Endothelial cell (in vitro differentiated cells): ENCODE results near the gene PKIG. TPM values are rescaled to one million over a fixed set of nuclear protein-coding genes. Genes with fewer than 3 reads are reported as not detected.

Experiments used
- DNase-seq: peaks from one replicate; pipeline ENCODE4 v3.0.0; 2021; ENCODE audit warnings: low spot score
- H3K27ac Mint-ChIP-seq: one replicate; pipeline ENCODE4 v1.8.0; 2021; ENCODE audit warnings: mixed read lengths, inconsistent platforms; ENCODE audit not compliant: unreplicated experiment
- H3K27me3 Mint-ChIP-seq: one replicate; pipeline ENCODE4 v1.8.0; 2021; ENCODE audit warnings: mild to moderate bottlenecking, moderate library complexity, mixed read lengths, inconsistent platforms; ENCODE audit not compliant: unreplicated experiment
- H3K36me3 Mint-ChIP-seq: one replicate; pipeline ENCODE4 v1.8.0; 2021; ENCODE audit warnings: mild to moderate bottlenecking, low read depth, mixed read lengths, inconsistent platforms; ENCODE audit not compliant: unreplicated experiment
- H3K4me1 Mint-ChIP-seq: one replicate; pipeline ENCODE4 v1.8.0; 2021; ENCODE audit warnings: mild to moderate bottlenecking, mixed read lengths, inconsistent platforms; ENCODE audit not compliant: unreplicated experiment
- H3K4me3 Mint-ChIP-seq: one replicate; pipeline ENCODE4 v1.8.0; 2021; ENCODE audit warnings: mild to moderate bottlenecking, mixed read lengths, inconsistent platforms; ENCODE audit not compliant: unreplicated experiment
- H3K9me3 Mint-ChIP-seq: one replicate; pipeline ENCODE4 v1.8.0; 2021; ENCODE audit warnings: mixed read lengths, inconsistent platforms; ENCODE audit not compliant: unreplicated experiment
- CTCF ChIP-seq: fragments of 200-600 bp; sonication (generic); IDR thresholded peaks from one replicate; pipeline ENCODE4 v1.5.0; 2021; ENCODE audit warnings: antibody characterized with exemption; ENCODE audit not compliant: unreplicated experiment
- total RNA-seq: library from RNA; stranded (reverse); fragmentation: NEBNext Ultra II Directional; extraction: Animal tissue kit (Norgen Biotek cat#: 25700); gene quantifications from one replicate; pipeline ENCODE4 v1.2.1, GENCODE V29; 2021; ENCODE audit not compliant: unreplicated experiment

The PKIG gene
- total RNA-seq, 1 donor from 2014 or later: 184 TPM

- H3K4me3 Mint-ChIP-seq: no peak overlapping the region
- no peak for TF ChIP-seq CTCF
- H3K27ac Mint-ChIP-seq: no peak overlapping the region
- no peaks in the 10 kb centered on the region for H3K27me3 Mint-ChIP-seq
- DNase-seq: no peak
- no peaks in the 10 kb centered on the region for H3K9me3 Mint-ChIP-seq
- peaks cover 32% of the 10 kb centered on the region for H3K4me1 Mint-ChIP-seq
- H3K36me3 Mint-ChIP-seq: peaks cover 41% of the 10 kb centered on the region
Measured at GRCh38 chr20:44589537-44589936, 7.2 kb downstream of the PKIG start.

- Mint-ChIP-seq H3K4me1 (peaks cover 26% of the 10 kb centered on the region), H3K9me3 (no peaks in the 10 kb centered on the region), H3K4me3 (no peak overlapping the region), H3K27me3 (no peaks in the 10 kb centered on the region), H3K27ac (no peak overlapping the region), H3K36me3 (peaks cover 29% of the 10 kb centered on the region)
- DNase-seq: no peak
- TF ChIP-seq CTCF: no peak
Measured at GRCh38 chr20:44590980-44591778, 8.8 kb downstream of the PKIG start.

GRCh38 chr20:44592366-44592765, 10.0 kb downstream of the PKIG start:
- peaks cover 27% of the 10 kb centered on the region for H3K4me1 Mint-ChIP-seq
- H3K27me3 Mint-ChIP-seq: peaks cover 2% of the 10 kb centered on the region
- no peak for TF ChIP-seq CTCF
- H3K36me3 Mint-ChIP-seq: peaks cover 29% of the 10 kb centered on the region
- no peak overlapping the region for H3K4me3 Mint-ChIP-seq
- no peaks in the 10 kb centered on the region for H3K9me3 Mint-ChIP-seq
- no peak for DNase-seq
- no peak overlapping the region for H3K27ac Mint-ChIP-seq

- TF ChIP-seq CTCF: no peak
Measured at GRCh38 chr20:44593751-44594150, 11.4 kb downstream of the PKIG start.

GRCh38 chr20:44594730-44595129, 12.4 kb downstream of the PKIG start:
- Mint-ChIP-seq H3K27me3 (peaks cover 2% of the 10 kb centered on the region), H3K4me1 (peaks cover 37% of the 10 kb centered on the region), H3K27ac (no peak overlapping the region), H3K4me3 (no peak overlapping the region), H3K9me3 (no peaks in the 10 kb centered on the region), H3K36me3 (peaks cover 32% of the 10 kb centered on the region)
- DNase-seq: no peak
- TF ChIP-seq CTCF: no peak

More at GRCh38 chr20:44593751-44594150, 11.4 kb downstream of the PKIG start:
- Mint-ChIP-seq H3K27ac (no peak overlapping the region), H3K9me3 (no peaks in the 10 kb centered on the region), H3K27me3 (peaks cover 2% of the 10 kb centered on the region), H3K4me3 (no peak overlapping the region), H3K4me1 (peaks cover 31% of the 10 kb centered on the region), H3K36me3 (peaks cover 28% of the 10 kb centered on the region)
- DNase-seq: no peak
